GM18499 (cell line): ENCODE data around the gene COG1.

Experiments
- ATAC-seq: cut with Tn5 transposase; IDR thresholded peaks from one replicate; pipeline ENCODE4 v1.9.1; 2021; ENCODE audit warnings: moderate number of reproducible peaks; ENCODE audit not compliant: insufficient read depth, unreplicated experiment

COG1 gene

GRCh38 chr17:73224663-73225305, 31.9 kb downstream of the COG1 start:
- no peak for ATAC-seq

- no peak for ATAC-seq
Measured at GRCh38 chr17:73226556-73227172, 33.8 kb downstream of the COG1 start.

DNA sequence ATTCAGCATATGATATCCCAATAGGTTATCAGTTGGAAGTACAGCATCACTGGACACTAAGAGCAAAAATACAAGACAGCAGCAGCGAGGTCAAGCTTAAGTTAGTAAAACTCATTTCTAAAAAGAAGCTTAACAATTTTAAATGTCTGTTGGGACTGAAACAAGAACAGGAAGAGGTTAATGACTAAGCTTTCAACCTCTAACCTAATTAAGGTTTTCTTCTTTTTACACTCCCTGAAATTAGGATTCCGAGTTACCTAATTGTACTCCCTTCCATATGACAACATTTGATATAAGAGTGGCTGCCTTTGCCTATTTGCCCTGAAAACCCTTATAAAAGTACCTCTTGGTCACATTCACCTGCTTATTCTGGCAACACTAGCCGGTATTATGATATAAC, 34.5 kb downstream of the COG1 start:
- no peak for ATAC-seq

DNA sequence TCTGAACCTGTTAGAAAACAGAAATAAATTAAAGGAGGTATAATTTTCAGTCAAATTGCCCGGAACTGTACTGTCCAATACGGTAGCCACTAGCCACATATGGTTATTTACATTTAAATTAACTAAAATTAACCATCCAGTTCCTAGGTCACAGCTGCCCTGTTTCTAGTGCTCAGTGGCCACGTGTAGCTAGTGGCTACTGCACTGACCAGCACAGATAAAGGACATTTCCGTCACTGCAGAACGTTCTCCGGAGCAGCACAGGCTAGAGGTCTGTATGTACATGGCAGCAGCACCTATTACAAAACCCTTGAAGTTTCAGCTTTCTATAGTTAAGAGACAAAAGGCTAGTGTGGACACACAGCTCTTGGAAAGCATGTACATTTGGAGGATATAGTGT, 35.1 kb downstream of the COG1 start:
- ATAC-seq, result no peak

DNA sequence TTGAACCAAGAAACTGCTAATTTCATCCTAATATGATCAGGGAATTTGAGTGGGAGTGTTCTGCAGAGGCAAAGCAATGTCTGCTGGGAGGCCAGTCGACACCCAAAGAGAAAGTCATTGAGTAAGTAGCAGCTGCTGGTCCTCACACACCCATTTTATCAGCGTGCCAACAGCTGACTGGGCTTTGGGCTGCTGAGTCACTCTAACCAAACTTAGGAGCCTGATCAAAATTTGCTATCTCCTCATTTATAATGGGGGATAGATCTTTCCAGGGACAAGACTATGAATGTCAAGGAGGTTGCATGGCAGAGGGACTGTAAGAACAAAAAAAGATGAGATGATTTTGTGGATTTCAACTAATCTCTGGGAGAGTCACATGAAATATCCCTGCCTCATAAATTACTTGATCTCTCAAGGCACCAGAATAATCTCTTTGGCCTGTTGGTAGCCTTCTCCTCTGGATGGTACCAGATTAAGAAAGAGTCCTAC, 35.9 kb downstream of the COG1 start:
- no peak for ATAC-seq

DNA sequence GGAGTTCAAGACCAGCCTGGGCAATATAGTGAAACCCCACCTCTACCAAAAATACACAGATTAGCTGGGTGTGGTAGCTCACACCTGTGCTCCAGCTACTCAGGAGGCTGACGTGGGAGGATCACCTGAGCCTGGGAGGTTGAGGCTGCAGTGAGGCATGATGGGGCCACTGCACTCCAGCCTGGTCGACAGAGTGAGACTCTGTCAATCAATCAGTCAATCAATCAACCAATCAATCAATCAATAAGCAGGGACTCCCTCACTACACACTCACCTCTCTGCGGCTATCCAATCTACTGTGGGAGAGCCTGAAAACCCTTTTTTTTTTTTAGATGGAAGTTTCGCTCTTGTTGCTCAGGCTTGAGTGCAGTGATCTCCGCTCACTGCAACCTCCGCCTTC, 37.2 kb downstream of the COG1 start:
- ATAC-seq, result no peak

- no peak for ATAC-seq
Measured at GRCh38 chr17:73231395-73231794, 38.5 kb downstream of the COG1 start.

DNA sequence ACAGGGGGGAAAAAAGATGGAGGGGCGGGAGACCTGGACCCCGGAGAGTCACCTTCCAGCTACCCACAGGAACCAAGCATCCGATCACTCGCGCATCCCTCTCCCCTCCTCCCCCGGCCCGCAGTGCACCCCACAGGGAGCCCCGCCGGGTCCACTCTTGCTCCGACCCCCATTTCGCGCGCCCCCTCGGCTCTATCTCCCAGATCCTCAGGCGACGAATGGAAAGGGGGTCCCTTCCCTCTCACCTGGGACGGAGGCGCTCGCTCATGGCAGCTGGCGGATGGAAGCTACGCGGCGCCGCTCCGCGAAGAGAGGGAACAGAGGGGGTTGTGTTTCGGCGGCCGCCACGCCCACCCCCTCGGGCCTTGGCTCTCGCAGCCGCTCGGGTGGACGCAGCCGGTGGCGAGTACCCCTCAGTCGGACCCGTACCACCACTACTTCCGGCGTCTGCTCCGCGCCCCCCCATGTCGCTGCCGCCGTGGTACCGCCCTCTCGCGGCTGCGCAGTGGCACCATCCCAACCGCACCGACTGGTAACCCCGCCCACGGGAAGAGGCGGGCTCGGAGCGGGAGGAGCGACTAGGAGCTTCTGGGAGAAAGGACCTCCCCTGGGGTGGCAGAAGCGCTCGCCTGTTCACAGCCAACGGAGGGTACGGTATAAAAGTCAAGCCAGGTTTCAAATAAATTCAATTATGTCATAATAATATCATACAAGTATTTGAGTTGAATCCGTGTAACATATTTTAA, 39.2 kb downstream of the COG1 start:
- peak; percentile 69 for ATAC-seq

- ATAC-seq, result peak; percentile 19
Measured at GRCh38 chr17:73232587-73233373, 39.9 kb downstream of the COG1 start.

- no peak for ATAC-seq
Measured at GRCh38 chr17:73234736-73235135, 41.9 kb downstream of the COG1 start.

DNA sequence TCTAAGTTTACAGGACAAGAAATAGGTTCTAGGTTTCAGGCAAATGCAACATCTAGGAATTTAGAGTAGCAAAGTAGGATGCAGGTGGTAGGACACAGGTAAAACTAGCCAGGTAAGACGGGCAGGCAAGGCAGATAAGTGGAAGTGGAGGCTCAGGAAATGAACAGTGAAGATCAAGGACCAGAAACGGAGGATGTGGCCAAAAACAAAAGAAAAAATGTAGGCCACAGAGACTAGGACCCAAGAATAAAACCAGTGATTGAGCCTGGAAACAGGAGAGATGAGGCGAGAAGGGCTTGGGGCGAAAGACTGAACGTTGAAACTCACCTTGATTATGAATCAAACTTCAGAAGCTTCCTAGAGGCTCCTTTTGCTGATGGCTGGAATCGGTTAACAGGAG, 44.9 kb downstream of the COG1 start:
- ATAC-seq, result no peak

- no peak for ATAC-seq
Measured at GRCh38 chr17:73240561-73240960, 47.7 kb downstream of the COG1 start.

GRCh38 chr17:73247726-73248125, 54.9 kb downstream of the COG1 start:
- no peak for ATAC-seq

- ATAC-seq, result no peak
Measured at GRCh38 chr17:73248532-73248931, 55.7 kb downstream of the COG1 start.

- ATAC-seq, result no peak
Measured at GRCh38 chr17:73249700-73250099, 56.8 kb downstream of the COG1 start.

GRCh38 chr17:73250851-73251640, 58.2 kb downstream of the COG1 start:
- no peak for ATAC-seq

GRCh38 chr17:73251871-73252270, 59.0 kb downstream of the COG1 start:
- ATAC-seq, result no peak

DNA sequence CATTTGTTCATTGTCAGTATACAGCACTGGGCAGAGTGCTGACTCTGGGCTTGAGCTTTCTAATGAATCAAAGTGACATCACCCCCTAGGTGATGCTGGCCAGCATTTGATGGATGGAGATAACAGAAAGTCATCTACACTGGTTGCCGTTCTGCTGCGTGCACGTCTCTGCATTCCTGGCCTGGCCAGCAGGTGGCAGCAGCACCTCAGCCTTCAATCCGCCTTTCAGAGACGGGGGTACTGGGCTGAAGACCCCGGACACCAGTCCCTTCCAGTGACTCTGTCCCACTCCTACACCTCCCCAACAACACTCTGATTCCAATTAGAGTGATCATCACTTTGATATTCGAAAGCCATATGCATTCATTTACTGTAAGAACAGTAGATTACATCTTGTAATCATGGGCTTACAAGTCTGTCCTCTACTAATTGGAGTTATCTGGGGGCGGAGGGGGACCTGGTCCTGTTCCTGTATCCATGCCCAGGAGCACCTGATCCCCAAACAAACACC, 62.9 kb downstream of the COG1 start:
- no peak for ATAC-seq

GRCh38 chr17:73256220-73256619, 63.4 kb downstream of the COG1 start:
- no peak for ATAC-seq

DNA sequence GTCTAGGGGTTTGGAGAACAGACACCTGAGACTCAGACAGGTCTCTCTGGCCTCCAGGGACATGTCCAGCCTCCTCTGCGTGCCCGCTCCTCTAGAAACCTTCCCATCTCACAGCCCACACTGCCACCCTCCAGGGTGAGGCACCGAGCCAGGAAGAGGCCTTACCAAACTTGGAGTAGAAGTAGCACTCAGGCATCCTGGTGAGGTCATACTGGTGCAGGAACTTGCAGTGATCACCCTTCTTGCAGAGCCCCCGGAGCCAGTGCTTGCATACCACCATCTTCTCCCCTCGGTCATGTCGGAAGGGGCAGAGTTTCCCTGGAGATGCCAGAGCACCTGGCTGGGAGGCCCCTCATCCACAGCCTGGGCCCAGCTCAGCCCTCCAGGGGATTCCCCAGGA, 64.7 kb downstream of the COG1 start:
- ATAC-seq, result no peak
